ENCODE results near the gene CLCN7.

CLCN7 gene

GRCh38 chr16:1450841-1451240 lies 24.0 kb downstream of the CLCN7 start:
- no peak for DNase-seq (ENCODE audit: low read depth)
- TF ChIP-seq CTCF (IDR thresholded peaks at IDR 0.05; ENCODE audit: low read depth, low read length, missing control alignments), result no peak
- H3K4me3 ChIP-seq (ENCODE audit: low read depth, low read length), result no peak overlapping the region

GRCh38 chr16:1450218-1450617 lies 24.6 kb downstream of the CLCN7 start:
- TF ChIP-seq CTCF (IDR thresholded peaks at IDR 0.05; ENCODE audit: low read depth, low read length, missing control alignments), result no peak
- no peak overlapping the region for H3K4me3 ChIP-seq (ENCODE audit: low read depth, low read length)
- no peak for DNase-seq (ENCODE audit: low read depth)

- no peak for DNase-seq (ENCODE audit: low read depth)
- TF ChIP-seq CTCF (IDR thresholded peaks at IDR 0.05; ENCODE audit: low read depth, low read length, missing control alignments), result no peak
- H3K4me3 ChIP-seq (ENCODE audit: low read depth, low read length), result no peak overlapping the region
These were observed 25.5 kb downstream of the CLCN7 start for GRCh38 chr16:1449201-1449788.

- TF ChIP-seq CTCF (IDR thresholded peaks at IDR 0.05; ENCODE audit: low read depth, low read length, missing control alignments), result no peak
- H3K4me3 ChIP-seq (ENCODE audit: low read depth, low read length), result no peak overlapping the region
- no peak for DNase-seq (ENCODE audit: low read depth)
These were observed 26.2 kb downstream of the CLCN7 start for GRCh38 chr16:1448536-1449116.

- no peak overlapping the region for H3K4me3 ChIP-seq (ENCODE audit: low read depth, low read length)
- DNase-seq (ENCODE audit: low read depth), result no peak
- no peak for TF ChIP-seq CTCF (IDR thresholded peaks at IDR 0.05; ENCODE audit: low read depth, low read length, missing control alignments)
These were observed 26.9 kb downstream of the CLCN7 start for GRCh38 chr16:1447965-1448364.

- no peak overlapping the region for H3K4me3 ChIP-seq (ENCODE audit: low read depth, low read length)
- no peak for DNase-seq (ENCODE audit: low read depth)
- TF ChIP-seq CTCF (IDR thresholded peaks at IDR 0.05; ENCODE audit: low read depth, low read length, missing control alignments), result no peak
These were observed 28.3 kb downstream of the CLCN7 start for GRCh38 chr16:1446296-1447080.
